RWPE1 (cell line): ENCODE data around the gene GRIK4.

Source experiments
- CTCF ChIA-PET: fragments of 350-600 bp; sonication (Branson Sonifier 250); formaldehyde crosslinking; extraction: SDS; loops from one replicate; lab custom pipeline; 2021; lab: Yijun Ruan, JAX
- POLR2A ChIA-PET: fragments of 400-600 bp; formaldehyde crosslinking; extraction: SDS; loops from one replicate; lab custom pipeline; 2020; ENCODE audit warnings: antibody characterized with exemption; ENCODE audit not compliant: low non-redundant PET; lab: Yijun Ruan, JAX
- DNase-seq: peaks from one replicate; pipeline ENCODE4 v3.0.0; 2012; ENCODE audit warnings: low spot score
- H3K27ac ChIP-seq: fragments of 450-650 bp; 2 replicates; pipeline ENCODE4 v1.5.1; 2017
- CTCF ChIP-seq: fragments of 450-650 bp; conservative IDR thresholded peaks from 2 replicates; pipeline ENCODE4 v1.5.1; 2017; ENCODE audit warnings: low read depth, mild to moderate bottlenecking

GRIK4 gene

GRCh38 chr11:120863359-120863758 is 351.8 kb downstream of the GRIK4 start:
- H3K27ac ChIP-seq: no peak overlapping the region
- peak; percentile 19 for DNase-seq
- POLR2A ChIA-PET: no interaction called here
- TF ChIP-seq CTCF: no peak
- CTCF ChIA-PET: no interaction called here

DNA sequence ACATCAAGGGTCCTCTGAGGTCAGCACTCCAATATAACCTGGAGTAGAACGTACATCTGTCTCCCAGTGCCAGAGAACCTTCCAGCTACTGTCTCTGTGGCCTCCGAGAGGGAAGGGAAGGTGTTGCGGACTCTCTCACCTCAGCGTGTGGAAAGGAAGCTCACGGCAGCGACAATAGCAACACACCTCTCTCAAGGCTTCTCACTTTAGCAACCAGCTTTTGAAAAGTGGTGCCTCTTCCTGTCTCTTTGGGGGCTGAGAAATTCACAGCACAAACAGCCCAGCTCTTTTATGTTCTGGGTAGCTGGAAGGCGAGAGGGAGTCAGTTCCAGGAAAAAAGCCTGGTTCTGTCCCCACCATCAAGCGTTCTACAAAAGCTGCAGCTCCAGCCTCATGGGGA is 355.5 kb downstream of the GRIK4 start:
- TF ChIP-seq CTCF: no peak
- CTCF ChIA-PET: interaction anchor here (0.7 kb wide), 1 partner anchor 33 kb away, joined by 3 read pairs; no protein-coding TSS in a partner anchor
- no peak for DNase-seq
- H3K27ac ChIP-seq: no peak overlapping the region
- POLR2A ChIA-PET: no interaction called here

- H3K27ac ChIP-seq: no peak overlapping the region
- no peak for TF ChIP-seq CTCF
- CTCF ChIA-PET: interaction anchor here (0.6 to 0.9 kb wide), 2 partner anchors 159 to 527 kb away, joined by 3 to 4 read pairs; no protein-coding TSS in a partner anchor
- no peak for DNase-seq
- POLR2A ChIA-PET: no interaction called here
Observed at GRCh38 chr11:120867531-120867930, 356.0 kb downstream of the GRIK4 start.

DNA sequence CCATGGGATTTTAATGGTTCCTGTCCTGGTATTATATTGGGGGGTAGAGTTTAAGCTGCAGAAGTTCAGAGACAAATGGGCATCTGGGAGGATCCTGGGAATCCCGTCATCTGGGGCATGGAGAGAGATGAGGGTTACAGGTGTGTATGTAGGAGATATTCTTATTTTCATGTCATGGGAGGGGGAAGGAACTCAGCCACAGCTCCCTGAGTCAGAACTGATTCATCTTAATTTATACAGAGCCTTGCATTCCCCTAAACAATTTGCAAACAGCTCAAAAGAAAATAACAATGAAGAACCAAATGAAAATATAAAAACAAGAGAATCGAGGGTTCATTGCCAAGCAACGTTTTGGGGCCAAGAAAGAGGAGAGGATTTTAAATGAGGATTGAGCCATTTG is 356.4 kb downstream of the GRIK4 start:
- POLR2A ChIA-PET: no interaction called here

DNA sequence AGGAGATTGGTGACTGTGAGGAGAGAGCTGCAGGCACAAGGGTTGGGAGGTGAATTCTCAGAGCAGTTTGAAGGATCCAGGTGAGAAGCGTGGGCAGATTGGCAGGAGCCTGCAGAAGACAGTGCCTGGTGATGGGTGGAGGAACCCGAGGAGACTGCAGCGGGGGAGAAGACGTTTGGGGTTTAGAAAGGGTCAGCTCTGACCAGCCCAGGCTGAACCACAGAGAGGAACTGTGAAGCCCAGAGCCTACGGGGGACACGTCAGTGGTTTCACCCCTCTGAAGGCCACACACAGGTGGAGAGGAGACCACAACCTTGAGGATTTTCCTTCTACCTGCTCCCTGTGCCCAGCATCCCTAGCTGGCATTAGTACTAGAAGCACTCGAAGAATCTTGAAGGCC is 357.5 kb downstream of the GRIK4 start:
- ChIA-PET CTCF (no interaction called here), POLR2A (no interaction called here)
- H3K27ac ChIP-seq: no peak overlapping the region
- no peak for TF ChIP-seq CTCF
- no peak for DNase-seq

More for the DNA sequence above, 356.4 kb downstream of the GRIK4 start:
- H3K27ac ChIP-seq: no peak overlapping the region
- no peak for TF ChIP-seq CTCF
- CTCF ChIA-PET: interaction anchor here (0.6 to 0.9 kb wide), 2 partner anchors 160 to 528 kb away, joined by 3 to 4 read pairs; no protein-coding TSS in a partner anchor
- DNase-seq: peak; percentile 23

GRCh38 chr11:120869516-120870011 is 358.0 kb downstream of the GRIK4 start:
- no peak overlapping the region for H3K27ac ChIP-seq
- no peak for TF ChIP-seq CTCF
- DNase-seq: no peak
- ChIA-PET CTCF (no interaction called here), POLR2A (no interaction called here)
